22Rv1 (cell line): ENCODE data around the gene DTX1.

Experiments used
- H3K27ac ChIP-seq: fragments of 450-650 bp; 2 replicates; pipeline ENCODE4 v1.5.1; 2017
- CTCF ChIP-seq: fragments of 450-650 bp; IDR thresholded peaks from 2 replicates; pipeline ENCODE4 v1.5.1; 2017; ENCODE audit warnings: mild to moderate bottlenecking
- ZFX ChIP-seq: fragments of 450-650 bp; IDR thresholded peaks from 2 replicates; pipeline ENCODE4 v1.6.1; 2017; ENCODE audit warnings: antibody characterized with exemption, borderline replicate concordance

The DTX1 gene

GRCh38 chr12:113086249-113087164 is 30.0 kb downstream of the DTX1 start:
- no peak overlapping the region for H3K27ac ChIP-seq
- TF ChIP-seq CTCF (no peak), ZFX (no peak)

- no peak overlapping the region for H3K27ac ChIP-seq
- no peak for TF ChIP-seq CTCF
- TF ChIP-seq ZFX, result no peak
Observed at GRCh38 chr12:113087193-113087592, 30.7 kb downstream of the DTX1 start.

GRCh38 chr12:113088037-113088436 is 31.5 kb downstream of the DTX1 start:
- no peak for TF ChIP-seq CTCF
- no peak for TF ChIP-seq ZFX
- H3K27ac ChIP-seq, result no peak overlapping the region

- no peak for TF ChIP-seq CTCF
- TF ChIP-seq ZFX, result no peak
Observed at GRCh38 chr12:113088971-113089756, 32.6 kb downstream of the DTX1 start.

GRCh38 chr12:113089839-113090238 is 33.3 kb downstream of the DTX1 start:
- H3K27ac ChIP-seq, result no peak overlapping the region
- no peak for TF ChIP-seq CTCF
- TF ChIP-seq ZFX, result no peak

More at GRCh38 chr12:113088971-113089756, 32.6 kb downstream of the DTX1 start:
- no peak overlapping the region for H3K27ac ChIP-seq

GRCh38 chr12:113090740-113091139 is 34.2 kb downstream of the DTX1 start:
- H3K27ac ChIP-seq, result no peak overlapping the region
- TF ChIP-seq CTCF, result no peak
- TF ChIP-seq ZFX, result no peak

GRCh38 chr12:113091506-113091905 is 35.0 kb downstream of the DTX1 start:
- TF ChIP-seq CTCF, result no peak

More at GRCh38 chr12:113091506-113091905, 35.0 kb downstream of the DTX1 start:
- H3K27ac ChIP-seq, result no peak overlapping the region
